ENCODE results near the gene C1orf167. TPM values are rescaled to one million over a fixed set of nuclear protein-coding genes. Genes with fewer than 3 reads are reported as not detected.
A peak's percentile ranks its signal among the peaks of the same experiment; 100 is the strongest.

C1orf167 gene
- total and polyA plus RNA-seq, 10 donors: 0.74 to 4.8 (median 0.88) TPM; not detected in 1

GRCh38 chr1:11787804-11788436 lies 25.9 kb downstream of the C1orf167 start:
- peaks cover 0 to 51% (median 28%) of the 10 kb centered on the region in 6 donors for H3K36me3 ChIP-seq
- TF ChIP-seq POLR2A (IDR thresholded peaks at IDR 0.05): no peak
- TF ChIP-seq POLR2AphosphoS5 (IDR thresholded peaks at IDR 0.05): peak; percentile 5 to 57 (median 17)
- H3K9me3 ChIP-seq: no peaks in the 10 kb centered on the region
- intact Hi-C loops (cut with DNase I; ENCODE audit: low total_unique reads): no loop called here
- peaks cover 54 to 91% (median 76%) of the 10 kb centered on the region in 6 donors for H3K4me1 ChIP-seq
- H3K4me3 ChIP-seq: no peak overlapping the region
- peak overlapping the region; percentile 35 to 91 (median 86) for H3K27ac ChIP-seq
- H3K27me3 ChIP-seq (replicated peaks in 1 of 7): no peaks in the 10 kb centered on the region
- WGBS, 5 donors: 80 to 90% (median 85%) methylated on average over 7 to 14 of the region's 14 CpGs
- peak; percentile 73 for DNase-seq

- H3K4me1 ChIP-seq: peaks cover 54 to 94% (median 76%) of the 10 kb centered on the region in 6 donors
- no peaks in the 10 kb centered on the region for H3K27me3 ChIP-seq (replicated peaks in 1 of 7)
- no peak for TF ChIP-seq POLR2A (IDR thresholded peaks at IDR 0.05)
- TF ChIP-seq CTCF (IDR thresholded peaks at IDR 0.05 in 8 of 11, conservative IDR thresholded peaks at IDR 0.05 in 3 of 11): no peak
- TF ChIP-seq POLR2AphosphoS5 (IDR thresholded peaks at IDR 0.05): peak in 1 of 3 donors; percentile 19
- no peak overlapping the region for H3K4me3 ChIP-seq
- peaks cover 0 to 57% (median 33%) of the 10 kb centered on the region in 6 donors for H3K36me3 ChIP-seq
- peak; percentile 71 for DNase-seq
- peak overlapping the region; percentile 63 to 91 (median 86) for H3K27ac ChIP-seq
- intact Hi-C loops (cut with DNase I; ENCODE audit: low total_unique reads): no loop called here
- no peaks in the 10 kb centered on the region for H3K9me3 ChIP-seq
- WGBS, 5 donors: 83 to 93% (median 86%) methylated on average over 13 to 14 of the region's 14 CpGs
Observed at GRCh38 chr1:11788549-11789053, 26.6 kb downstream of the C1orf167 start.

- Histone ChIP-seq H3K4me1 (peaks cover 53 to 93% (median 76%) of the 10 kb centered on the region in 6 donors), H3K9me3 (no peaks in the 10 kb centered on the region), H3K27ac (peak overlapping the region; percentile 63 to 91 (median 86)), H3K36me3 (peaks cover 4 to 65% (median 41%) of the 10 kb centered on the region in 6 donors), H3K4me3 (no peak overlapping the region), H3K27me3 (replicated peaks in 1 of 7) (no peaks in the 10 kb centered on the region)
- TF ChIP-seq CTCF (IDR thresholded peaks at IDR 0.05 in 8 of 11, conservative IDR thresholded peaks at IDR 0.05 in 3 of 11): no peak
- TF ChIP-seq POLR2A (IDR thresholded peaks at IDR 0.05): no peak
- peak in 2 of 3 donors; percentile 39 for TF ChIP-seq POLR2AphosphoS5 (IDR thresholded peaks at IDR 0.05)
- intact Hi-C loops (cut with DNase I; ENCODE audit: low total_unique reads): no loop called here
- 53 to 78% (median 71%) methylated on average over 10 to 13 of the region's 13 CpGs for WGBS, 5 donors
- DNase-seq: peak; percentile 64
Observed at GRCh38 chr1:11789126-11790067, 27.4 kb downstream of the C1orf167 start.

GRCh38 chr1:11790101-11790879 lies 28.3 kb downstream of the C1orf167 start:
- no peaks in the 10 kb centered on the region for H3K27me3 ChIP-seq (replicated peaks in 1 of 7)
- 69 to 78% (median 77%) methylated on average over 19 to 20 of the region's 20 CpGs for WGBS, 5 donors
- H3K27ac ChIP-seq: peak overlapping the region; percentile 63 to 91 (median 86)
- H3K4me1 ChIP-seq: peaks cover 50 to 93% (median 72%) of the 10 kb centered on the region in 6 donors
- H3K4me3 ChIP-seq: no peak overlapping the region
- no peaks in the 10 kb centered on the region for H3K9me3 ChIP-seq
- TF ChIP-seq POLR2AphosphoS5 (IDR thresholded peaks at IDR 0.05): no peak
- TF ChIP-seq POLR2A (IDR thresholded peaks at IDR 0.05): no peak
- no peak for TF ChIP-seq CTCF (IDR thresholded peaks at IDR 0.05 in 8 of 11, conservative IDR thresholded peaks at IDR 0.05 in 3 of 11)
- intact Hi-C loops (cut with DNase I; ENCODE audit: low total_unique reads): no loop called here
- H3K36me3 ChIP-seq: peaks cover 4 to 74% (median 50%) of the 10 kb centered on the region in 6 donors
- DNase-seq: peak; percentile 71
